T-helper 1 cell (primary cell): Measurements from ENCODE around the gene ALG9.

ENCODE experiments used
- DNase-seq, 5 donors: peaks; one replicate each; pipeline ENCODE4 v3.0.0-alpha.2; 2012 to 2020

Gene ALG9

GRCh38 chr11:111764621-111765020 lies 106.8 kb downstream of the ALG9 start:
- DNase-seq = no peak

- no peak for DNase-seq
Observed at GRCh38 chr11:111762981-111763643, 108.3 kb downstream of the ALG9 start.

GRCh38 chr11:111762526-111762925 lies 108.9 kb downstream of the ALG9 start:
- no peak for DNase-seq

GRCh38 chr11:111761036-111761435 lies 110.3 kb downstream of the ALG9 start:
- DNase-seq = no peak

- no peak for DNase-seq
Observed at GRCh38 chr11:111759778-111760407, 111.5 kb downstream of the ALG9 start.

- DNase-seq = no peak
Observed at GRCh38 chr11:111759376-111759775, 112.0 kb downstream of the ALG9 start.

- DNase-seq = no peak
Observed at GRCh38 chr11:111756097-111756496, 115.3 kb downstream of the ALG9 start.

GRCh38 chr11:111749646-111750045 lies 121.7 kb downstream of the ALG9 start:
- DNase-seq = no peak

- no peak for DNase-seq
Observed at GRCh38 chr11:111748035-111748804, 123.2 kb downstream of the ALG9 start.

- DNase-seq = no peak
Observed at GRCh38 chr11:111745719-111746504, 125.5 kb downstream of the ALG9 start.

GRCh38 chr11:111743700-111744099 lies 127.7 kb downstream of the ALG9 start:
- DNase-seq = no peak

GRCh38 chr11:111741751-111742150 lies 129.6 kb downstream of the ALG9 start:
- no peak for DNase-seq

GRCh38 chr11:111739299-111739698 lies 132.1 kb downstream of the ALG9 start:
- no peak for DNase-seq

- DNase-seq = no peak
Observed at GRCh38 chr11:111737444-111738210, 133.8 kb downstream of the ALG9 start.

GRCh38 chr11:111736621-111737443 lies 134.5 kb downstream of the ALG9 start:
- no peak for DNase-seq
